Right lobe of liver (tissue), 6 donors: ENCODE data around the gene CXCL17. TPM values are rescaled to one million over a fixed set of nuclear protein-coding genes. Genes with fewer than 3 reads are reported as not detected.

Experiments used
- ATAC-seq, 4 donors: fragments of 200-7000 bp; cut with Tn5 transposase; one replicate each; pipeline ENCODE4 v1.9.1; 2020; ENCODE audit warnings: mild to moderate bottlenecking in 4 of 4, moderate library complexity in 4 of 4
- DNase-seq, 3 donors: peaks; one replicate each; pipeline ENCODE4 v3.0.0-alpha.2; 2020
- H3K27ac ChIP-seq, 3 donors: fragments of 200-600 bp; one replicate each; pipeline ENCODE4 v1.8.0; 2022
- H3K27me3 ChIP-seq, 2 donors: fragments of 200-600 bp; one replicate each; pipeline ENCODE4 v1.8.0; 2022
- H3K36me3 ChIP-seq, 4 donors: fragments of 200-600 bp; sonication (generic) in 1 of 4; one replicate each; pipeline versions ENCODE4 v1.5.1 to v1.8.0; 2017 to 2022; ENCODE audit warnings: control low read depth in 1 of 4
- H3K4me1 ChIP-seq, 4 donors: fragments of 200-600 bp; sonication (generic) in 1 of 4; one replicate each; pipeline versions ENCODE4 v1.5.1 to v1.8.0; 2017 to 2022; ENCODE audit warnings: control low read depth in 1 of 4
- H3K4me3 ChIP-seq, 3 donors: fragments of 200-600 bp; one replicate each; pipeline ENCODE4 v1.8.0; 2022
- H3K9me3 ChIP-seq, 4 donors: fragments of 200-600 bp; sonication (generic) in 1 of 4; one replicate each; pipeline versions ENCODE4 v1.5.1 to v1.8.0; 2017 to 2022; ENCODE audit warnings: control low read depth in 1 of 4
- POLR2A ChIP-seq: fragments of 450-650 bp; IDR thresholded peaks from one replicate; pipeline ENCODE4 v1.6.1; 2017; ENCODE audit warnings: antibody characterized with exemption, mild to moderate bottlenecking
- WGBS: methylation state at CpG from one replicate; pipeline ENCODE4 v1.1.6; 2018; ENCODE audit warnings: low coverage, low lambda C conversion rate; ENCODE audit not compliant: insufficient coverage; ENCODE audit errors: missing lambda C conversion rate; 5-methylcytosine and 5-hydroxymethylcytosine counted together
- intact Hi-C, 2 donors: fragments of 100-400 bp; cut with DNase I; formaldehyde crosslinking; loops; one replicate each; pipeline versions ENCODE4 v1.11.2 to v1.14.1; 2022
- total RNA-seq, 6 experiments: library from RNA; depleted of rRNA in 2 of 6; stranded (reverse); fragments of >200 nt in 2 of 6; fragmentation: NEBNext Ultra II Directional in 3 of 6; extraction: Animal tissue kit (Norgen Biotek cat#: 25700) in 3 of 6; gene quantifications; one replicate each; pipeline versions ENCODE4 v1.1.0 to v1.2.4, GENCODE V29; 2016 to 2023
- TF ChIP-seq, protein P1 (sequence below), 4 donors: fragments of 200-600 bp in 3 of 4; fragments of 450-650 bp in 1 of 4; IDR thresholded peaks; one replicate each; pipeline versions ENCODE4 v1.5.1 to v1.8.0; 2016 to 2022; ENCODE audit warnings: antibody characterized with exemption in 4 of 4, mild to moderate bottlenecking in 2 of 4
- donor health status: DM: no; HTN: yes; CAD: no.
- donor health status: DM: no; HTN: no; CAD: no.
- donor health status: DM: no; HTN: no; CAD: no.
- donor health status: DM: no; HTN: yes; CAD: no.
- donor health status: DM: no; HTN: yes; CAD: no.

Gene CXCL17
- total RNA-seq, 6 experiments from 2014 or later = 0.29 TPM; not detected in 5

DNA sequence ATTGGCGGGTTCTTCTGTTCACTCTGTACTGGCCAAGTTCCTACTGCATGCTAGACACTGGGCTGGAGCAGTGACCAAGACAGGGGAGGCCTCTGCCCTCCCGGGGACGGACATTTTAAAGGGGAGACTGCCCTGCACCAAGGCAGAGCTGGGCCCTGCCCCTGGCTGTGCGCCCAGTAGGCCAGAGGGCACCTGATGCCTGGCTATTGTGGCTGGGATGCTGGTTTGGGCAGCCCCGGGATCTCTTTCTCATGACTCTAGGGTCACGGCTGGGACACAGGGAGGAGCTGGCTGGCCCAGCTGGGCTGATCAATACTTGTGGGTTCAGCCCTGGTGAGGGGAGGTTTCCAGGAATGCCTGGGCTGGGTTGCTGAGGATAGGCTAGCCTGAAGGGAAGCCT, 33.3 kb downstream of the CXCL17 start:
- Histone ChIP-seq H3K9me3 (no peaks in the 10 kb centered on the region), H3K4me3 (no peak overlapping the region), H3K36me3 (no peaks in the 10 kb centered on the region), H3K27ac (peak overlapping the region in 1 of 3 donors; percentile 24), H3K4me1 (peaks cover 0 to 12% (median 6%) of the 10 kb centered on the region in 4 donors), H3K27me3 (no peaks in the 10 kb centered on the region)
- ATAC-seq (peak; percentile 93 to 98 (median 96)), DNase-seq (peak; percentile 87 to 92 (median 89))
- TF ChIP-seq, protein P1, sequence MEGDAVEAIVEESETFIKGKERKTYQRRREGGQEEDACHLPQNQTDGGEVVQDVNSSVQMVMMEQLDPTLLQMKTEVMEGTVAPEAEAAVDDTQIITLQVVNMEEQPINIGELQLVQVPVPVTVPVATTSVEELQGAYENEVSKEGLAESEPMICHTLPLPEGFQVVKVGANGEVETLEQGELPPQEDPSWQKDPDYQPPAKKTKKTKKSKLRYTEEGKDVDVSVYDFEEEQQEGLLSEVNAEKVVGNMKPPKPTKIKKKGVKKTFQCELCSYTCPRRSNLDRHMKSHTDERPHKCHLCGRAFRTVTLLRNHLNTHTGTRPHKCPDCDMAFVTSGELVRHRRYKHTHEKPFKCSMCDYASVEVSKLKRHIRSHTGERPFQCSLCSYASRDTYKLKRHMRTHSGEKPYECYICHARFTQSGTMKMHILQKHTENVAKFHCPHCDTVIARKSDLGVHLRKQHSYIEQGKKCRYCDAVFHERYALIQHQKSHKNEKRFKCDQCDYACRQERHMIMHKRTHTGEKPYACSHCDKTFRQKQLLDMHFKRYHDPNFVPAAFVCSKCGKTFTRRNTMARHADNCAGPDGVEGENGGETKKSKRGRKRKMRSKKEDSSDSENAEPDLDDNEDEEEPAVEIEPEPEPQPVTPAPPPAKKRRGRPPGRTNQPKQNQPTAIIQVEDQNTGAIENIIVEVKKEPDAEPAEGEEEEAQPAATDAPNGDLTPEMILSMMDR (IDR thresholded peaks at IDR 0.05) = no peak
- TF ChIP-seq POLR2A = no peak
- intact Hi-C loops = loop anchor here in 1 of 2 donors (10.0 kb wide), 1 partner anchor 285 kb away; no protein-coding TSS in a partner anchor
- WGBS = 20% methylated on average over 1 of the region's 6 CpGs

DNA sequence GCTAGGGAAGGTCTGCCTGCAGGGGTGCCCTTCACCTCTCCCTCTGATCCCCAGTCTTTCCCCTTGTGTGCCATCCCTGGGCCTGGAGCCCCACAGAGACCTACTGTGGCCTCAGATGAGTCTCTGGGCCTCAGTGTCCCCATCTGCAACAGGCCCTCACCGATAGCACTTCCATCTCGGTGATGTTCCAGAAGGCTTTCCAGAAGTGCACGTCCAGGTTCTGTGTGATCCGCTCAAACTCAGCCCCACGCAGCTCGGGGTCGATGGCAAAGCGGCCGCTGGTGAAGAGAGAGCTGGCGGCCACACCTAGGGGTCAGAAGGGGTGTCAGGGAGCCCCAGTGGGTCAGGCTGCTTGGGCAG, 35.0 kb downstream of the CXCL17 start:
- TF ChIP-seq, protein P1 (IDR thresholded peaks at IDR 0.05) = no peak
- TF ChIP-seq POLR2A = no peak
- ATAC-seq (no peak), DNase-seq (no peak)
- Histone ChIP-seq H3K27ac (no peak overlapping the region), H3K9me3 (no peaks in the 10 kb centered on the region), H3K36me3 (no peaks in the 10 kb centered on the region), H3K27me3 (no peaks in the 10 kb centered on the region), H3K4me1 (peaks cover 0 to 12% (median 6%) of the 10 kb centered on the region in 4 donors), H3K4me3 (no peak overlapping the region)
- 89% methylated on average over 4 of the region's 10 CpGs for whole genome bisulfite sequencing
- intact Hi-C loops = loop anchor here in 1 of 2 donors (10.0 kb wide), 1 partner anchor 283 kb away; no protein-coding TSS in a partner anchor

DNA sequence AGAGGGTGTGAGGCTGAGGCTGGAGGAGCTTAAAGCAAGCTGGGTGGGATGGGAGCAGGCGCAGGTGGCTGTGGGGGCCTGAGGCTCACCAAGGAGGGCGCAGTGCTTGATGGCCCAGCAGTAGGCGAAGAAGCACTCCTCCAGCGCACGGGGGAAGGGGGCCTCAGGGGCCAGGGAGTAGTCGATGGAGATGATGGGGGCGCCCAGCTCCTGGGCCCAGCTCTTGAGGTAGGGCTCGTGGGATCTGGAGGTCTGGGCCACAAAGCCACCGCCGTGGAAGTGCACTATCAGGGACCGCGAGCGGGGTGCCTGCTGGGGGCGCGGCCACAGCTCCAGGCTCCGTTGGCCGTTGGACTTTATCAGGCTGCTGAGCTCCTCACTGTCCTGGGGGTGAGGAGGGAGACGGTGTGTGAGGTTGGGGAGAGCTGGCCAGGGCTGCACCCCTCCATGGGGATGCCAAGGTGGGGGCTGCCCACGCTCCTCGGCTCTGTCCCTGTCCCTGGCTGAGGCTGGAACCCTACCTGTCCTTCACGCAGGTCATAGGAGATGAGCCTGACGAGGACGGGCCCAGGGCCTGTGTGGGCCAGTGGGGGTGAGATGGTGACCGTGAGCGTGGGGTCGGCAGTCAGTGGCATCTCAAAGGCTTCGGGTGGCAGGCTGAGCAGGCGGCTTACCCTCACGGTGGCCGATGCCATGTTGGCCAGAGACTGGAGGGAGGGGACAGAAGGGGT, 35.5 kb downstream of the CXCL17 start:
- 89% methylated on average over 5 of the region's 30 CpGs for WGBS
- DNase-seq (peak in 1 of 3 donors; percentile 39), ATAC-seq (no peak)
- Histone ChIP-seq H3K9me3 (no peaks in the 10 kb centered on the region), H3K4me1 (peaks cover 0 to 12% (median 6%) of the 10 kb centered on the region in 4 donors), H3K27me3 (no peaks in the 10 kb centered on the region), H3K36me3 (no peaks in the 10 kb centered on the region), H3K4me3 (no peak overlapping the region), H3K27ac (no peak overlapping the region)
- intact Hi-C loops = loop anchor here in 1 of 2 donors (10.0 kb wide), 1 partner anchor 282 kb away; no protein-coding TSS in a partner anchor
- no peak for TF ChIP-seq POLR2A
- TF ChIP-seq, protein P1 (IDR thresholded peaks at IDR 0.05) = no peak

DNA sequence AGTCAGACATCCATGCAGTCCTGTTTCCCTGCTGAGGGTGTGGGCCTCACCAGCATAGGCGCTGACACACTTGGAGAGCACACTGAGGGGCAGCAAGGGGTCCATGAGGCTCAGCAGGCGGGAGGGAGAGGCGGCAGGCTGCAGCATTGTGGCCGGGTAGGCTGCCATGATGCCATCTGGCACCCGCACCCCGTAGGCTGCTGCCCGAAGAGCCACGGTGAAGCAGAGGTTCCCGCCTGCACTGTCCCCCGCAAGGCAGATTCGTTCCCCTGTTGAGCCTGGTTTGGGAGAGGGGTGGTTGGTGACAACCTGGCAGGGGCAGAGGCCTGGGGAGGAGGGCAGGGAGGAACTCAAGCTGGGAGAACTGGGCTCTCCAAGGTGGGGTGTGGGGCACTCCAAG, 36.6 kb downstream of the CXCL17 start:
- Histone ChIP-seq H3K27ac (no peak overlapping the region), H3K4me1 (peaks cover 0 to 12% (median 6%) of the 10 kb centered on the region in 4 donors), H3K4me3 (no peak overlapping the region), H3K36me3 (no peaks in the 10 kb centered on the region), H3K27me3 (no peaks in the 10 kb centered on the region), H3K9me3 (no peaks in the 10 kb centered on the region)
- intact Hi-C loops = loop anchor here in 1 of 2 donors (10.0 kb wide), 1 partner anchor 281 kb away; no protein-coding TSS in a partner anchor
- WGBS = no CpG with 5 or more reads among the region's 11 CpGs
- DNase-seq = no peak
- ATAC-seq = no peak
- TF ChIP-seq POLR2A = no peak
- TF ChIP-seq, protein P1 (IDR thresholded peaks at IDR 0.05) = no peak
